Activated B cell treated with CpG ODN at 0.5 μM for 24 hours (primary cell): ENCODE measurements around the gene LMF2. TPM values are rescaled to one million over a fixed set of nuclear protein-coding genes. Genes with fewer than 3 reads are reported as not detected.
"Not testable (repeated sequence)": the region's sequence is repeated elsewhere in the genome, so short reads cannot be mapped to it uniquely, and the experiment has no call there.

ENCODE experiments used
- ATAC-seq: fragments of 200-7000 bp; cut with Tn5 transposase; one replicate; pipeline ENCODE4 v1.10.0; 2021; ENCODE audit warnings: low read depth, mild to moderate bottlenecking, moderate library complexity
- CTCF ChIA-PET: fragments of 350-600 bp; sonication (Branson Sonifier 250); formaldehyde crosslinking; loops from one replicate; lab custom pipeline; 2021; ENCODE audit warnings: antibody characterized with exemption; lab: Charles Lee
- POLR2A ChIA-PET: fragments of 350-600 bp; sonication (Branson Sonifier 250); formaldehyde crosslinking; loops from one replicate; lab custom pipeline; 2021; ENCODE audit warnings: antibody characterized with exemption; lab: Charles Lee
- DNase-seq: peaks from one replicate; pipeline ENCODE4 v3.0.0; 2022
- H3K27ac Mint-ChIP-seq: one replicate; pipeline ENCODE4 v1.8.0; 2020; ENCODE audit warnings: mixed read lengths
- H3K27me3 Mint-ChIP-seq: one replicate; pipeline ENCODE4 v1.8.0; 2021; ENCODE audit warnings: mixed read lengths
- H3K36me3 Mint-ChIP-seq: one replicate; pipeline ENCODE4 v1.8.0; 2021; ENCODE audit warnings: low read depth, mixed read lengths
- H3K4me1 Mint-ChIP-seq: one replicate; pipeline ENCODE4 v1.8.0; 2021; ENCODE audit warnings: mixed read lengths
- H3K4me3 Mint-ChIP-seq: one replicate; pipeline ENCODE4 v1.8.0; 2020; ENCODE audit warnings: mild to moderate bottlenecking, mixed read lengths
- H3K9me3 Mint-ChIP-seq: one replicate; pipeline ENCODE4 v1.8.0; 2020; ENCODE audit warnings: mixed read lengths
- CTCF ChIP-seq: fragments of 200-600 bp; IDR thresholded peaks from one replicate; pipeline ENCODE4 v1.8.0; 2022; ENCODE audit warnings: antibody characterized with exemption, mild to moderate bottlenecking
- intact Hi-C: fragments of 100-400 bp; cut with micrococcal nuclease; formaldehyde crosslinking; loops from one replicate; pipeline ENCODE4 v1.15.1; 2024
- total RNA-seq: library from RNA; stranded (reverse); gene quantifications from 2 replicates; pipeline ENCODE4 v1.2.3, GENCODE V29; 2022

Gene LMF2
- total RNA-seq, 1 donor from 2014 or later, result 81.0 TPM

- Mint-ChIP-seq H3K27me3 (no peaks in the 10 kb centered on the region), H3K27ac (peak overlapping the region; percentile 91), H3K4me1 (peaks cover 66% of the 10 kb centered on the region), H3K9me3 (peaks cover 2% of the 10 kb centered on the region), H3K36me3 (peaks cover 9% of the 10 kb centered on the region), H3K4me3 (peak overlapping the region; percentile 85)
- no peak for TF ChIP-seq CTCF
- ATAC-seq (peak; percentile 2), DNase-seq (no peak)
- intact Hi-C loops, result loop anchor here (5.0 to 10.0 kb wide), 2 partner anchors 70 to 578 kb away; partner anchors contain the start of gene PIM3
- POLR2A ChIA-PET, result interaction anchor here (1.0 to 16.7 kb wide), 7 partner anchors 12 to 352 kb away, joined by 3 to 946 read pairs (median 5); partner anchors contain the start of genes CHKB, LMF2, NCAPH2 and SCO2
- CTCF ChIA-PET, result interaction anchor here (0.6 to 4.6 kb wide), 4 partner anchors 8 to 78 kb away, joined by 3 to 46 read pairs (median 9); partner anchors contain the start of gene SCO2
These were observed 35.0 kb upstream of the LMF2 start for GRCh38 chr22:50542416-50542927.

GRCh38 chr22:50541667-50542026 lies 34.1 kb upstream of the LMF2 start:
- not testable (repeated sequence) for ATAC-seq, H3K27me3 Mint-ChIP-seq, DNase-seq, H3K9me3 Mint-ChIP-seq, H3K36me3 Mint-ChIP-seq
- H3K27ac Mint-ChIP-seq, result peak overlapping the region; percentile 91
- POLR2A ChIA-PET, result interaction anchor here (1.0 to 16.7 kb wide), 13 partner anchors 9 to 351 kb away, joined by 3 to 946 read pairs (median 13); partner anchors contain the start of genes CHKB, LMF2, NCAPH2 and SCO2
- CTCF ChIA-PET, result interaction anchor here (1.1 to 4.6 kb wide), 3 partner anchors 16 to 79 kb away, joined by 3 to 46 read pairs (median 14); partner anchors contain the start of gene SCO2
- intact Hi-C loops, result loop anchor here (5.0 to 10.0 kb wide), 2 partner anchors 69 to 577 kb away; partner anchors contain the start of gene PIM3
- peak overlapping the region; percentile 85 for H3K4me3 Mint-ChIP-seq
- peaks cover 68% of the 10 kb centered on the region for H3K4me1 Mint-ChIP-seq

DNA sequence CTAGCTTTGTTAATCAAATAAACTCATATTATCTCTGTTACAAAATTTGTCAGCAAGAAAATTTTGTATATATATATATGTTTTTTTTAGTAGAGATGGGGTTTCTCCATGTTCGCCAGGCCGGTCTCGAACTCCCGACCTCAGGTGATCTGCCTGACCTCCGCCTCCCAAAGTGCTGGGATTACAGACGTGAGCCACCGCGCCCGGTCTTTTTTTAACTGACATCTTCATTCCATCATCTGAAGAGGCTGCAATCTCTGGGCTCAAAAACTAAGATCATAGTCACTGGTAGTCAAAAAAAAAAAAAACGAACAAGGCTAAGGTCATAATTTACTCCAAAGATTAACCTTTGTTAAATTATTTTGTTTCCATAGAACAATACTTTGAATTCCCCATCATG lies 32.9 kb upstream of the LMF2 start:
- no peak for TF ChIP-seq CTCF
- H3K4me1 Mint-ChIP-seq, result peaks cover 67% of the 10 kb centered on the region
- ATAC-seq (no peak), DNase-seq (no peak)
- H3K4me3 Mint-ChIP-seq, result peak overlapping the region; percentile 85
- H3K27me3 Mint-ChIP-seq, result no peaks in the 10 kb centered on the region
- peaks cover 9% of the 10 kb centered on the region for H3K36me3 Mint-ChIP-seq
- peak overlapping the region; percentile 91 for H3K27ac Mint-ChIP-seq
- ChIA-PET POLR2A (interaction anchor here (0.6 to 16.7 kb wide), 21 partner anchors 8 to 604 kb away, joined by 3 to 946 read pairs (median 6); partner anchors contain the start of genes CHKB, LMF2, NCAPH2 and SCO2), CTCF (interaction anchor here (1.1 to 4.6 kb wide), 5 partner anchors 8 to 81 kb away, joined by 3 to 46 read pairs (median 14); partner anchors contain the start of genes SCO2 and SYCE3)
- intact Hi-C loops, result loop anchor here (5.0 to 10.0 kb wide), 2 partner anchors 68 to 576 kb away; partner anchors contain the start of gene PIM3
- peaks cover 2% of the 10 kb centered on the region for H3K9me3 Mint-ChIP-seq

DNA sequence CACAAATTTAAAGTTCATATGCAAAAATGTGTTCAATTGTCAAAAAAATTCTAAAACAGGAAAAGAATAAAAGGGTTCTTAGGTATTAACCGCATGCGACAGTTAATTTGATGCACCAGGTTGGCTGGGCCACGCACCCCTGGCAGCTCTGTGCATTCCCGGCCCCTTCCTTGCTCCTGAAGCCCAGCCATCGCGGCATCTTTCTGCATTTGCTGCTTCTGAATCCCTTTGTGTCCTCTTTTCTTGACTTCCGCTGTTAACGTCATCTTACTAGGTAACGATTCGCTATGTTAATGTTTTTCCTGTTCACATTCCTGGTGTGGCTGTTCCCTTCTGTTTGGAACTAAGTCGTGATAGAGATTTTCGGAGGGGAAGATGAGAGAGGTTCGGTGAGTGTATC lies 30.3 kb upstream of the LMF2 start:
- ChIA-PET POLR2A (interaction anchor here (0.7 to 16.7 kb wide), 2 partner anchors 8 to 180 kb away, joined by 5 to 946 read pairs; partner anchors contain the start of genes SCO2 and TYMP), CTCF (no interaction called here)
- no peak for TF ChIP-seq CTCF
- no peaks in the 10 kb centered on the region for H3K27me3 Mint-ChIP-seq
- intact Hi-C loops, result loop anchor here (2.0 kb wide), 1 partner anchor 347 kb away; no protein-coding TSS in a partner anchor
- no peak for DNase-seq
- peaks cover 10% of the 10 kb centered on the region for H3K36me3 Mint-ChIP-seq
- H3K4me1 Mint-ChIP-seq, result peaks cover 82% of the 10 kb centered on the region
- peak overlapping the region; percentile 91 for H3K27ac Mint-ChIP-seq
- H3K9me3 Mint-ChIP-seq, result peaks cover 2% of the 10 kb centered on the region
- ATAC-seq, result no peak
- peak overlapping the region; percentile 13 for H3K4me3 Mint-ChIP-seq

GRCh38 chr22:50536226-50536625 lies 28.7 kb upstream of the LMF2 start:
- DNase-seq (no peak), ATAC-seq (no peak)
- Mint-ChIP-seq H3K9me3 (no peaks in the 10 kb centered on the region), H3K4me1 (peaks cover 71% of the 10 kb centered on the region), H3K36me3 (peaks cover 3% of the 10 kb centered on the region), H3K27ac (peak overlapping the region; percentile 59), H3K27me3 (no peaks in the 10 kb centered on the region), H3K4me3 (no peak overlapping the region)
- ChIA-PET POLR2A (interaction anchor here (0.7 to 13.6 kb wide), 3 partner anchors 9 to 576 kb away, joined by 6 to 946 read pairs (median 52); partner anchors contain the start of genes KLHDC7B and SCO2), CTCF (interaction anchor here (1.0 kb wide), 1 partner anchor 10 kb away, joined by 4 read pairs; no protein-coding TSS in a partner anchor)
- TF ChIP-seq CTCF, result no peak
- intact Hi-C loops, result no loop called here
